Liver (tissue), 3 donors: Measurements from ENCODE around the gene CFAP299.

ENCODE experiments used
- CTCF ChIP-seq: fragments of 150-350 bp; IDR thresholded peaks from 2 replicates; pipeline ENCODE4 v1.5.1; 2017; ENCODE audit warnings: improper control_type of control experiment, low read depth, low read length; ENCODE audit not compliant: missing input control
- JUND ChIP-seq, 2 donors: IDR thresholded peaks; 2 replicates each; pipeline ENCODE4 v1.6.1; 2016; ENCODE audit warnings: antibody characterized with exemption in 2 of 2
- MAX ChIP-seq: IDR thresholded peaks from 2 replicates; pipeline ENCODE4 v1.6.1; 2016; ENCODE audit warnings: antibody characterized with exemption
- RAD21 ChIP-seq, 2 donors: IDR thresholded peaks; 2 replicates each; pipeline ENCODE4 v1.6.1; 2016; ENCODE audit warnings: antibody characterized with exemption in 2 of 2, mild to moderate bottlenecking in 2 of 2
- RXRA ChIP-seq, 2 donors: IDR thresholded peaks; 2 replicates each; pipeline ENCODE4 v1.6.1; 2017 to 2018; ENCODE audit warnings: antibody characterized with exemption in 2 of 2, mild to moderate bottlenecking in 1 of 2
- SP1 ChIP-seq: IDR thresholded peaks from 2 replicates; pipeline ENCODE4 v1.6.1; 2018; ENCODE audit warnings: antibody characterized with exemption, mild to moderate bottlenecking
- TAF1 ChIP-seq: conservative IDR thresholded peaks from 2 replicates; pipeline ENCODE4 v1.6.1; 2016; ENCODE audit warnings: antibody characterized with exemption, mild to moderate bottlenecking
- YY1 ChIP-seq: IDR thresholded peaks from 2 replicates; pipeline ENCODE4 v1.6.1; 2016; ENCODE audit warnings: antibody characterized with exemption, mild to moderate bottlenecking
- donor health status: healthy.
- donor health status: healthy.

- TF ChIP-seq CTCF (no peak), SP1 (no peak), TAF1 (no peak), RAD21 (IDR thresholded peaks at IDR 0.05) (no peak), YY1 (no peak), JUND (IDR thresholded peaks at IDR 0.05) (no peak), MAX (no peak), RXRA (IDR thresholded peaks at IDR 0.05) (no peak)
Measured at GRCh38 chr4:80922941-80923340, 587.4 kb downstream of the CFAP299 start.
